Measurements from ENCODE around the gene BAIAP2. TPM values are rescaled to one million over a fixed set of nuclear protein-coding genes. Genes with fewer than 3 reads are reported as not detected.
A peak's percentile ranks its signal among the peaks of the same experiment; 100 is the strongest.
"Not testable (repeated sequence)": the region's sequence is repeated elsewhere in the genome, so short reads cannot be mapped to it uniquely, and the experiment has no call there.

Gene BAIAP2
- total RNA-seq, 1 donor from 2014 or later: 101 TPM

- DNase-seq (ENCODE audit: low spot score): no peak
Measured at GRCh38 chr17:81068411-81069134, 33.6 kb downstream of the BAIAP2 start.

- DNase-seq (ENCODE audit: low spot score): peak; percentile 54
Measured at GRCh38 chr17:81069135-81069645, 34.2 kb downstream of the BAIAP2 start.

GRCh38 chr17:81070541-81071246, 35.7 kb downstream of the BAIAP2 start:
- DNase-seq (ENCODE audit: low spot score): no peak

- no peak for DNase-seq (ENCODE audit: low spot score)
Measured at GRCh38 chr17:81071761-81072741, 37.1 kb downstream of the BAIAP2 start.

GRCh38 chr17:81073967-81074839, 39.3 kb downstream of the BAIAP2 start:
- no peak for DNase-seq (ENCODE audit: low spot score)

GRCh38 chr17:81074875-81075274, 39.9 kb downstream of the BAIAP2 start:
- DNase-seq (ENCODE audit: low spot score): no peak

- no peak for DNase-seq (ENCODE audit: low spot score)
Measured at GRCh38 chr17:81075307-81075706, 40.4 kb downstream of the BAIAP2 start.

- no peak for DNase-seq (ENCODE audit: low spot score)
Measured at GRCh38 chr17:81076141-81076679, 41.3 kb downstream of the BAIAP2 start.

- DNase-seq (ENCODE audit: low spot score): not testable (repeated sequence)
Measured at GRCh38 chr17:81078026-81078913, 43.3 kb downstream of the BAIAP2 start.

- DNase-seq (ENCODE audit: low spot score): no peak
Measured at GRCh38 chr17:81080019-81080418, 45.1 kb downstream of the BAIAP2 start.

- DNase-seq (ENCODE audit: low spot score): no peak
Measured at GRCh38 chr17:81081222-81082176, 46.5 kb downstream of the BAIAP2 start.

GRCh38 chr17:81082177-81083073, 47.5 kb downstream of the BAIAP2 start:
- no peak for DNase-seq (ENCODE audit: low spot score)

GRCh38 chr17:81083125-81083765, 48.3 kb downstream of the BAIAP2 start:
- DNase-seq (ENCODE audit: low spot score): peak; percentile 82

GRCh38 chr17:81084680-81085419, 49.9 kb downstream of the BAIAP2 start:
- peak; percentile 89 for DNase-seq (ENCODE audit: low spot score)

- DNase-seq (ENCODE audit: low spot score): no peak
Measured at GRCh38 chr17:81085420-81085911, 50.5 kb downstream of the BAIAP2 start.
